ENCODE data around the gene LKAAEAR1.

LKAAEAR1 gene

GRCh38 chr20:64115171-64115911, 31.1 kb upstream of the LKAAEAR1 start:
- DNase-seq (ENCODE audit: low read depth in 2 of 2), result no peak
- no peak overlapping the region for H3K4me3 ChIP-seq (replicated peaks in 1 of 2; ENCODE audit: low read depth in 2 of 2, low read length in 2 of 2)
- no peak for TF ChIP-seq CTCF (IDR thresholded peaks at IDR 0.05; ENCODE audit: low read depth, low read length)

DNA sequence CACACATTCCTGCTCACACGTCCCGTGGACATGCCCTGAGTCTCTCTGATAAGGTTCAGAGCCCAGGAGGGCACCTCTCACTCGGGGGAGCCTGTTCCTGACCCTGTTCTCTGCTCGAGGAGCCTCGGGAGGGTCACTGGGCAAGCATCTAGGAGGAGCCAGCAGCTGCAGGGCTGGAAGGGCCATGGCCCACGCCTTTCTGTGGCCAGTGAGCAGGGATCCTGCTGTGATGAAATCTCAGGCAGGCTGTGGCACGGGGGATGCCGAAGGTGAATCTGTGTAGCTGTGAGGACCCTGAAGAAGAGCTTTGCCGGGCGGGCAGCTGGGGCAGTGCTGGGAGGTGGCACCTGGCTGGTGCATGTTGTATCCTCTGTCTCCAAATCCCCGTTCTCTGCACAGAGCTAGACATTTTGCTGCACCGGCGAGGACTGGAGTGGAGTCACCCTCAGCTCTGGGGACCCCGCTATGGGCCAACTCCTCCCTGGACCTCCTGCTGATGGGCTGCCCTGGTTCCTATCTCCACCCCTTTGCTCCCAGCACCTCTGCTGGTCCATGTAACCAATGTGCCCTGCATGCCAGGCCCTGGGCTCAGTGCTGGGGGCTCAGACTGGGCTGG, 30.3 kb upstream of the LKAAEAR1 start:
- TF ChIP-seq CTCF (IDR thresholded peaks at IDR 0.05; ENCODE audit: low read depth, low read length), result no peak
- H3K4me3 ChIP-seq (replicated peaks in 1 of 2; ENCODE audit: low read depth in 2 of 2, low read length in 2 of 2), result no peak overlapping the region
- no peak for DNase-seq (ENCODE audit: low read depth in 2 of 2)

GRCh38 chr20:64113796-64114355, 29.7 kb upstream of the LKAAEAR1 start:
- TF ChIP-seq CTCF (IDR thresholded peaks at IDR 0.05; ENCODE audit: low read depth, low read length), result no peak
- H3K4me3 ChIP-seq (replicated peaks in 1 of 2; ENCODE audit: low read depth in 2 of 2, low read length in 2 of 2), result no peak overlapping the region
- no peak for DNase-seq (ENCODE audit: low read depth in 2 of 2)

- DNase-seq (ENCODE audit: low read depth in 2 of 2), result no peak
- no peak overlapping the region for H3K4me3 ChIP-seq (replicated peaks in 1 of 2; ENCODE audit: low read depth in 2 of 2, low read length in 2 of 2)
- no peak for TF ChIP-seq CTCF (IDR thresholded peaks at IDR 0.05; ENCODE audit: low read depth, low read length)
Observed at GRCh38 chr20:64113444-64113775, 29.2 kb upstream of the LKAAEAR1 start.

DNA sequence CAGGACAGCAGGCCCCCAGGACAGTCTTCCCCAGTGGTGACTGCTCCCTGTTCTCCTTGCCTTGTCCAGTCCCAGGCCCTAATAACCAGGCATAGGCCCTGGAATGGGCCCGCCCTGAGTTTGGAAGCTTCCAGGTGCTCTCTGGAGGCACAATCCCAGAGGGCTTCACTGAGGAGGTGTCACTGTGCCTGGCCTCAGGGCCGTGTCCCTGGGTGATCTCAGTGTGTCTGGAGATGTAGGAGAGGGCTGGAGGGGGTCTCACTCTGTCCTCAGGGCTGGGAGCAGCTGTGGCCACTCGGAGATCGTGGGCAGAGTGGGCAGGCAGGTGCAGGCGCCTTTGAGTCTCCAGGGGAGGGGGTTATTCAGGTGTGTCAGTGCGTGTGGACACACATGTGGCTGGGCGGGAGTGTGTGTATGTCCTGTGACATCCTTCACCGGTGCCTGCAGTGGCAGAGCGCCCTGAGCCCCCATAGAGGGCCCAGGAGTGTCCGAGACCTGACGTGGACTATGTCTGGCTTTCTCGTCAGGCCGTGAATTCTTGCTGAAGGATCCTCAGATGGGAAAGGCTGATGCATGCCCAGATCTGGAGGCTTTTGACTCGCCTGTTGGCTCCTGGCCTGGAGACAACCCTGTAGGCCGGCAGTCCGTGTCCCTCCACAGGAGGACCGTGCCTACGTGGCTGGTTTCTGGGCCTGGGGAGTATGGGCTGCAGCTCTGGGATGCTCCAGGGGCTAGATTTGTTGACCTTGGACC, 28.7 kb upstream of the LKAAEAR1 start:
- DNase-seq (ENCODE audit: low read depth in 2 of 2), result no peak
- TF ChIP-seq CTCF (IDR thresholded peaks at IDR 0.05; ENCODE audit: low read depth, low read length), result no peak
- no peak overlapping the region for H3K4me3 ChIP-seq (replicated peaks in 1 of 2; ENCODE audit: low read depth in 2 of 2, low read length in 2 of 2)

DNA sequence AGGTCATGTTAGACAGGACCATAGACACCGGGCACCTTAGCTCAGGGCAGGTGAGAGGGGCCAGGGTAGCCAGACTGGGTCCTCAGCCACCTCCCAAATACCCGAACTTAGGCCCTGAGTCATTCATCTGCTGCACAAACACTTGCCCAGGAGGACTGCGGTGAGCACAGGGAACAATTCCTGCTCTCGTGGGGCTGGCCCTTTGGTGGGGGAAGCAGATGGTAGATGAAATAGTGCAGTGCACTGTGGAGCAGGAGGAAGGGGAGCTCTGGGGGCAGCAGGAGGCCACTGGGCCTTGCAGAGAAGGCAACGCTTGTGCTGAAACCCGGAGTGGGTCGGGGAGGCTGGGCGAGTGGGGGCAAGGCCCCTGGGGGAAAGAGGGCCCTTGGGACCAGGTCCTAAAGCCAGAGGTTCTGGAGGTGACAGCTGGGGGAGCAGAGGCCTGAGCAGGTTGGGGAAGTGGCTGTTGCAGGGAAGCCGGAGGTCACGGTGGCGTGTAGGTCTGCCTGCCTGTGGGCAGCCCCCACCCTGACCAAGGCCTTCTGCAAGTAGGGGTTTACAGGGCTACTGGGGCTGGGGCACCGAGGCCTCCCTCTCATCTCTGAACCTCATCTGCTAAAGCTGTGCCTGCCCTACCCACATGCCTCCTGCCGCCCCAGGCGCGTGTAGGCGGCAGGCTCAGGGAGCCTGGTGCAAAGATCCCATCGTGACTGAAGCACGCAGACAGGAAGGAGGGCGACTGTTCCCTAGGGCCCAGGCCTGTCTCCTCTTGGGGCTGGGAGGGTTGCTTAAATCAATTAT, 27.8 kb upstream of the LKAAEAR1 start:
- no peak for TF ChIP-seq CTCF (IDR thresholded peaks at IDR 0.05; ENCODE audit: low read depth, low read length)
- no peak overlapping the region for H3K4me3 ChIP-seq (replicated peaks in 1 of 2; ENCODE audit: low read depth in 2 of 2, low read length in 2 of 2)
- DNase-seq (ENCODE audit: low read depth in 2 of 2), result no peak

All from cardiac fibroblast (primary cell).